HG03135 (cell line): ENCODE data around the gene PPP1CB.
A peak's percentile ranks its signal among the peaks of the same experiment; 100 is the strongest.
"Not testable (repeated sequence)": the region's sequence is repeated elsewhere in the genome, so short reads cannot be mapped to it uniquely, and the experiment has no call there.

ENCODE experiments used
- ATAC-seq: cut with Tn5 transposase; IDR thresholded peaks from one replicate; pipeline ENCODE4 v1.9.1; 2021; ENCODE audit warnings: mild to moderate bottlenecking, moderate library complexity; ENCODE audit not compliant: unreplicated experiment

The PPP1CB gene

GRCh38 chr2:28772351-28772750 lies 20.7 kb downstream of the PPP1CB start:
- no peak for ATAC-seq

- no peak for ATAC-seq
These were observed 24.8 kb downstream of the PPP1CB start for GRCh38 chr2:28776471-28776870.

GRCh38 chr2:28778392-28778791 lies 26.8 kb downstream of the PPP1CB start:
- ATAC-seq = no peak

- no peak for ATAC-seq
These were observed 27.4 kb downstream of the PPP1CB start for GRCh38 chr2:28779001-28779400.

- ATAC-seq = no peak
These were observed 28.9 kb downstream of the PPP1CB start for GRCh38 chr2:28780496-28780895.

GRCh38 chr2:28782423-28782822 lies 30.8 kb downstream of the PPP1CB start:
- no peak for ATAC-seq

- ATAC-seq = not testable (repeated sequence)
These were observed 32.9 kb downstream of the PPP1CB start for GRCh38 chr2:28784570-28784969.

GRCh38 chr2:28796620-28797019 lies 45.0 kb downstream of the PPP1CB start:
- no peak for ATAC-seq

GRCh38 chr2:28801726-28802125 lies 50.1 kb downstream of the PPP1CB start:
- ATAC-seq = no peak

- no peak for ATAC-seq
These were observed 51.4 kb downstream of the PPP1CB start for GRCh38 chr2:28802975-28803429.

- ATAC-seq = no peak
These were observed 58.3 kb downstream of the PPP1CB start for GRCh38 chr2:28809927-28810326.

GRCh38 chr2:28810384-28811285 lies 59.0 kb downstream of the PPP1CB start, which contains the start of gene SPDYA:
Gene SPDYA (plus strand): TSS chr2:28810834. CDS start chr2:28816015, 5,181 bp downstream.
- peak; percentile 77 for ATAC-seq

- no peak for ATAC-seq
These were observed 66.4 kb downstream of the PPP1CB start for GRCh38 chr2:28818053-28818452.

- no peak for ATAC-seq
These were observed 69.8 kb downstream of the PPP1CB start for GRCh38 chr2:28821295-28821958.

- ATAC-seq = no peak
These were observed 70.4 kb downstream of the PPP1CB start for GRCh38 chr2:28822036-28822435.

- ATAC-seq = no peak
These were observed 72.6 kb downstream of the PPP1CB start for GRCh38 chr2:28824207-28824606.

- no peak for ATAC-seq
These were observed 73.2 kb downstream of the PPP1CB start for GRCh38 chr2:28824870-28825269.

- ATAC-seq = no peak
These were observed 76.8 kb downstream of the PPP1CB start for GRCh38 chr2:28828382-28828781.

- ATAC-seq = no peak
These were observed 82.3 kb downstream of the PPP1CB start for GRCh38 chr2:28833740-28834470.

GRCh38 chr2:28835781-28836180 lies 84.2 kb downstream of the PPP1CB start:
- no peak for ATAC-seq

GRCh38 chr2:28838971-28839370 lies 87.3 kb downstream of the PPP1CB start:
- no peak for ATAC-seq
